A673 (cell line): ENCODE measurements around the gene DPF3. TPM values are rescaled to one million over a fixed set of nuclear protein-coding genes. Genes with fewer than 3 reads are reported as not detected.

Experiments used
- BruUV-seq: library from RNA; stranded (reverse); fragments of 400-500 nt; replicated peaks from 2 replicates; lab custom pipeline; 2021; lab: Mats Ljungman, UMichigan
- CTCF ChIA-PET: fragments of 300-600 bp; sonication (Branson Sonifier 250); formaldehyde crosslinking; loops from one replicate; lab custom pipeline; 2022; ENCODE audit warnings: antibody characterized with exemption; lab: Charles Lee
- POLR2A ChIA-PET: fragments of 300-600 bp; sonication (Branson Sonifier 250); formaldehyde crosslinking; loops from one replicate; lab custom pipeline; 2022; ENCODE audit warnings: antibody characterized with exemption; ENCODE audit not compliant: low non-redundant PET; lab: Charles Lee
- DNase-seq: peaks from one replicate; pipeline ENCODE4 v3.0.0-alpha.2; 2015; ENCODE audit warnings: low spot score
- H3K27ac ChIP-seq: fragments of 200-600 bp; sonication (generic); 2 replicates; pipeline ENCODE4 v1.5.1; 2016; ENCODE audit warnings: mixed run types, low read depth, mild to moderate bottlenecking, mixed read lengths, antibody characterized with exemption, low read length; ENCODE audit not compliant: poor library complexity, severe bottlenecking
- H3K27me3 ChIP-seq: fragments of 200-600 bp; sonication (generic); replicated peaks from 2 replicates; pipeline ENCODE4 v1.6.1; 2017; ENCODE audit warnings: mixed run types, low read depth, mild to moderate bottlenecking, mixed read lengths, antibody characterized with exemption, low read length; ENCODE audit not compliant: insufficient read depth, poor library complexity
- H3K36me3 ChIP-seq: fragments of 200-600 bp; sonication (generic); 2 replicates; pipeline ENCODE4 v1.6.1; 2016; ENCODE audit warnings: mixed run types, mild to moderate bottlenecking, mixed read lengths, antibody characterized with exemption, low read length; ENCODE audit not compliant: insufficient read depth, poor library complexity, severe bottlenecking
- H3K4me1 ChIP-seq: fragments of 200-600 bp; sonication (generic); 2 replicates; pipeline ENCODE4 v1.6.1; 2017; ENCODE audit warnings: mixed run types, mild to moderate bottlenecking, mixed read lengths, antibody characterized with exemption, low read length; ENCODE audit not compliant: insufficient read depth, poor library complexity, severe bottlenecking
- H3K4me3 ChIP-seq: fragments of 200-600 bp; sonication (generic); 2 replicates; pipeline ENCODE4 v1.5.1; 2016; ENCODE audit warnings: low read depth, mixed run types, mild to moderate bottlenecking, mixed read lengths, low read length; ENCODE audit not compliant: poor library complexity, severe bottlenecking
- H3K9me3 ChIP-seq: fragments of 200-600 bp; sonication (generic); 2 replicates; pipeline ENCODE4 v1.6.1; 2016; ENCODE audit warnings: mixed run types, low read depth, mild to moderate bottlenecking, mixed read lengths, antibody characterized with exemption, low read length; ENCODE audit not compliant: poor library complexity, severe bottlenecking
- CTCF ChIP-seq: fragments of 300-800, 200-600 bp; sonication (generic); conservative IDR thresholded peaks from 2 replicates; pipeline ENCODE4 v1.5.1; 2017; ENCODE audit warnings: low read depth, mild to moderate bottlenecking, antibody characterized with exemption, low read length, moderate library complexity, mixed read lengths
- EZH2 ChIP-seq: fragments of 200-600 bp; sonication (generic); IDR thresholded peaks from 2 replicates; pipeline ENCODE4 v1.6.1; 2017; ENCODE audit warnings: borderline replicate concordance, low read depth, mild to moderate bottlenecking, mixed read lengths, antibody characterized with exemption, low read length; ENCODE audit not compliant: poor library complexity, severe bottlenecking
- intact Hi-C: fragments of 100-400 bp; cut with micrococcal nuclease; formaldehyde crosslinking; loops from one replicate; pipeline ENCODE4 v1.10.0; 2022; ENCODE audit not compliant: unreplicated experiment
- total RNA-seq: library from RNA; stranded (reverse); gene quantifications from 2 replicates; pipeline ENCODE4 v1.2.3, GENCODE V29; 2021

The DPF3 gene
- total RNA-seq, 1 experiment from 2014 or later, result 15.7 TPM

DNA sequence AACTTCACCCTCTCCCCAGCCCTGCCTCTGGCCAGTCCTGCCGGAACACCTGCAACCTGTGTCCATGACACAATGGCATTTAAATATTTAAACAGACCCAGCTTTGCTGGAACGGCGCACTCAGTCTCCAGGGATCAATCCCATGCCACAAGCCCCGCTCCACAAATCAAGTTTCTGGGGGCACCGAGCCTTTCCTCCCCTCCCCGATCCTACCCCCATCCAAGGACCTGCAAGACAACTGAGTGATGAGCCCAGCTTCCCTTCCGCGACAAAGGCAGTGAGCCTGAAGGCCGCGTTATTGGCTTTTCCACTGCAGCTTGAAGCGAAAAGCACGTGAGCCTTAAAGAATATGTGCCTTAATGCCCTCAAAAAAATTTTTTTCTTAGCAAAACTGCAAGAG is 185.7 kb downstream of the DPF3 start:
- Histone ChIP-seq H3K9me3 (no peaks in the 10 kb centered on the region), H3K4me1 (no peaks in the 10 kb centered on the region), H3K27ac (no peak overlapping the region), H3K27me3 (no peaks in the 10 kb centered on the region), H3K4me3 (no peak overlapping the region), H3K36me3 (no peaks in the 10 kb centered on the region)
- CTCF ChIA-PET, result no interaction called here
- no TSS peak for BruUV-seq
- TF ChIP-seq EZH2, result no peak
- no peak for TF ChIP-seq CTCF
- POLR2A ChIA-PET, result no interaction called here
- DNase-seq, result no peak
- intact Hi-C loops, result no loop called here

- Histone ChIP-seq H3K36me3 (no peaks in the 10 kb centered on the region), H3K4me3 (no peak overlapping the region), H3K27ac (no peak overlapping the region), H3K4me1 (no peaks in the 10 kb centered on the region), H3K9me3 (no peaks in the 10 kb centered on the region), H3K27me3 (no peaks in the 10 kb centered on the region)
- TF ChIP-seq CTCF, result no peak
- ChIA-PET POLR2A (no interaction called here), CTCF (no interaction called here)
- no TSS peak for BruUV-seq
- DNase-seq, result no peak
- intact Hi-C loops, result no loop called here
These were observed 187.4 kb downstream of the DPF3 start for GRCh38 chr14:72706485-72706884.

DNA sequence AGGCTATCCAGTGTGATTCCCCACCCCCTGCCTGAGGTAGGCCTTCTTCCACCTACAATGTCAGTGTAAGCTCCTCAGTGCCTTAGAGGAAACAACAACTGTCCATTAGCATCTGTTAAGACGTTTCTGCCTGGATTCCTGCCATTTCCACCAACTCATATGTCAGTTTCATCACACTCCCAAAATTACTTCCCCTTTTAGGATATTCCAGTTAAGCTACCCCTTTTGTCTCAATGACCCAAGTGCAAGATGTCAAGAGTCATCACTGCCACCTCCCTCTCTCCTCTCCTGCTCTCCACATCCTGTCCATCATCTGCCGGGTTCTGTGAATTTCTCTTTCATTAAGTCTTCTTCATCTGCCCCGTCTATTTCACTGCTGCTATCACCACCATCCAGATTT is 189.4 kb downstream of the DPF3 start:
- no peaks in the 10 kb centered on the region for H3K27me3 ChIP-seq
- H3K4me1 ChIP-seq, result peaks cover 11% of the 10 kb centered on the region
- CTCF ChIA-PET, result no interaction called here
- no peak overlapping the region for H3K27ac ChIP-seq
- no peaks in the 10 kb centered on the region for H3K36me3 ChIP-seq
- BruUV-seq, result no TSS peak
- intact Hi-C loops, result no loop called here
- H3K4me3 ChIP-seq, result no peak overlapping the region
- no peaks in the 10 kb centered on the region for H3K9me3 ChIP-seq
- POLR2A ChIA-PET, result no interaction called here
- no peak for TF ChIP-seq EZH2
- TF ChIP-seq CTCF, result no peak
- DNase-seq, result no peak
